ENCODE measurements around the gene ZPBP2.

The ZPBP2 gene

GRCh38 chr17:39867880-39868553, at the start of gene ZPBP2:
Gene ZPBP2 (plus strand): TSS chr17:39868202. CDS start chr17:39868355, 153 bp downstream.
- no peak for DNase-seq (ENCODE audit: low read depth)
- H3K4me3 ChIP-seq (ENCODE audit: low read depth, low read length), result no peak within 1 kb of the TSS
- TF ChIP-seq CTCF (conservative IDR thresholded peaks at IDR 0.05; ENCODE audit: low read depth, low read length), result no peak

DNA sequence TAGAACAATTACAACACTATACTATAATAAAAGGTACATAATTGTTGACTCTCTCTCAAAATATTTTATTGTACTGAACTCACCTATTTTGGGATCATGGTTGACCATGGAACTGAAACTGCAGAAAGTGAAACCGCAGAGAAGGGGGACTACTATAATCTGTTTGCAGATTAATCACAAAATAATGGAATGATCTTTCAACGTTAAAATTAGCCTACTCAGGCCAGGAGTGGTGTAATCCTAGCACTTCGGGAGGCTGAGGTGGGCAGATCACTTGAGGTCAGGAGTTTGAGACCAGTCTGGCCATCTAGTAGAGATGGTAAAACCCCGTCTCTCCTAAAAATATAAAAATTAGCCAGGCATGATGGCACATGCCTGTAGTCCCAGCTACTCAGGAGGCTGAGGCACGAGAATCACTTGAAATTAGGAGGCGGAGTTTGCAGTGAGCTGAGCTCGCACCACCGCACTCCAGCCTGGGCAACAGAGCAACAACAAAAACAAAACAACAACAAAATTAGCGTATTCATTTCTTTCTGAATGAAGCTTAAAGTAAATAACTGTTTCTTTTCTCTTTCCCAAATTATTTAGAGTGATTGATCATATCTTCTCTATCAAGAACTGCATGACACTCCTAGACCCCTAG, 49.5 kb upstream of the ZPBP2 start:
- no peak for TF ChIP-seq CTCF (conservative IDR thresholded peaks at IDR 0.05; ENCODE audit: low read depth, low read length)
- no peak for DNase-seq (ENCODE audit: low read depth)
- no peak overlapping the region for H3K4me3 ChIP-seq (ENCODE audit: low read depth, low read length)

DNA sequence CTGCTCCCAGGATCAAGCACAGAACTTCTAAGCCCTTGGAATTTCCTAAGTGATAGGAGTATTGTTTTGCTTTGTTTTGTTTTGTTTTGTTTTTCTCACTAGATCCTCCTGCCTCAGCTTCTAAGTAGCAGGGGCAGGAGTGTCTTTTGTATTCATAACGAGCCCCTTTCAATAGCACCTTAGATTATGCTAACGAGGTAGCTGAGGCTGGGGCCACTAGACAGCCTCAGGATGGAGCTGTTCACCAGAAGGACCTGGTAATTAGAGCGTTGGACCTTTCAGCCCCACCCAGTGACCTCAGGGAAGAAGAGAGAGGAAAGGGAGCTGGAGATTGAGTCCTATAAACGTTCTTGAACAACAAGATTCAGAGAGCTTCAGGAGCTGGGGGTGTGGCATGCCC, 47.5 kb upstream of the ZPBP2 start:
- no peak overlapping the region for H3K4me3 ChIP-seq (ENCODE audit: low read depth, low read length)
- TF ChIP-seq CTCF (conservative IDR thresholded peaks at IDR 0.05; ENCODE audit: low read depth, low read length), result no peak
- DNase-seq (ENCODE audit: low read depth), result no peak

DNA sequence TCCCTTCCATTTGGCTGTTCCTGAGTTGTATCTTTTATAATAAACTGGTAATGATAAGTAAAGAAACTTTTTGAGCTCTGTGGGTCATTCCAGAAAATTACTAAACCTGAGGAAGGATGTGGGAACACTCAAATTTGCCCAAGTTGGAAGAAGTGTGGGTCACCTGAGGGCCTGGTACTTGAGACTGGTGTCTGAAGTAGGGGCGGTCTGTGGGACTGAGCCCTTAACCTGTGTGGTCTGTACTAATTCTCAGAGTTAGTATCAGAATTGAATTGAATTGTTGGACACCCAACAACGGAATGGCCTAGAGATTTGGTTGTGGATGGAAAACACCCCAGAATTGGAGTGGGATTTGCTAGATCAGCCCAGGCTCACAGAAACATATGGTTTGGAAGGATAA, 47.0 kb upstream of the ZPBP2 start:
- TF ChIP-seq CTCF (conservative IDR thresholded peaks at IDR 0.05; ENCODE audit: low read depth, low read length), result no peak
- no peak overlapping the region for H3K4me3 ChIP-seq (ENCODE audit: low read depth, low read length)
- no peak for DNase-seq (ENCODE audit: low read depth)

GRCh38 chr17:39822051-39822451, 46.0 kb upstream of the ZPBP2 start:
- no peak for TF ChIP-seq CTCF (conservative IDR thresholded peaks at IDR 0.05; ENCODE audit: low read depth, low read length)
- DNase-seq (ENCODE audit: low read depth), result no peak
- H3K4me3 ChIP-seq (ENCODE audit: low read depth, low read length), result no peak overlapping the region

DNA sequence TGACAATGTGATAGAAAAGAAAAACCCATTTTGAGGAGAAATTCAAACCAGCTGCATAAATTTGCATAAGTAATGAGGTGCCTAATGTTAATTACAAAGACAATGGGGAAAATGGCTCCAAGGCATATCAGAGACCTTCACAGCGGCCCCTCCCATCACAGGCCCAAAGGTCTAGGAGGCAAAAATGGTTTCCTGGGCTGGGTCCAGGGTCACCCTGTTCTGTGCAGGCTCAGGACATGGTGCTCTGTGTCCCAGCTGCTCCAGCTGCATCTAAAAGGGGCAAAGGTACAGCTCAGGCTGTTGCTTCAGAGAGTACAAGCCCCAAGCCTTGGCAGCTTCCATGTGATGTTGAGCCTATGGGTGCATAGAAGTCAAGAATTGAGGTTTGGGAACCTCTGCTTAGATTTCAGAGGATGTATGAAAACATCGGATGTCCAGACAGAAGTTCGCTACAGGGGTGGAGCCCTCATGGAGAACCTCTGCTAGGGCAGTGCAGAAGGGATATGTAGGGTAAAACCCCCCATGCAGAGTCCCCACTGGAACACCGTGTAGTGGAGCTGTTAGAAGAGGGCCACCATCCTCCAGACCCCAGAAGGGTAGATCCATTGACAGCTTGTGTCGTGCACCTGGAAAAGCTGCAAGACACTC, 44.5 kb upstream of the ZPBP2 start:
- DNase-seq (ENCODE audit: low read depth), result no peak
- no peak for TF ChIP-seq CTCF (conservative IDR thresholded peaks at IDR 0.05; ENCODE audit: low read depth, low read length)
- no peak overlapping the region for H3K4me3 ChIP-seq (ENCODE audit: low read depth, low read length)
